WTC11 (cell line): ENCODE data around the gene PBX3.

ENCODE experiments used
- AR ChIP-seq: fragments of 250-450 bp; sonication (Bioruptor Pico); IDR thresholded peaks from 2 replicates; pipeline ENCODE4 v1.9.0; 2021; ENCODE audit warnings: mild to moderate bottlenecking
- GRHL2 ChIP-seq: fragments of 250-450 bp; sonication (Bioruptor Pico); IDR thresholded peaks from 2 replicates; pipeline ENCODE4 v1.8.0; 2022; ENCODE audit warnings: mild to moderate bottlenecking, moderate library complexity; ENCODE audit not compliant: insufficient replicate concordance, severe bottlenecking

- no peak for TF ChIP-seq GRHL2 (CRISPR knock-in tag)
- no peak for TF ChIP-seq AR
These were observed 73.9 kb downstream of the PBX3 start for GRCh38 chr9:125821078-125821477.
